Right cardiac atrium (tissue), 5 donors: ENCODE measurements around the gene PRRC2C. TPM values are rescaled to one million over a fixed set of nuclear protein-coding genes. Genes with fewer than 3 reads are reported as not detected.
"Not testable (repeated sequence)": the region's sequence is repeated elsewhere in the genome, so short reads cannot be mapped to it uniquely, and the experiment has no call there.

Source experiments
- ATAC-seq, 2 donors: fragments of 200-7000 bp; cut with Tn5 transposase; one replicate each; pipeline versions ENCODE4 v1.8.0 to v1.9.1; 2020; ENCODE audit warnings: moderate library complexity in 2 of 2, mild to moderate bottlenecking in 1 of 2
- DNase-seq, 3 donors: peaks; one replicate each; pipeline ENCODE4 v3.0.0-alpha.2; 2020
- H3K27ac ChIP-seq: one replicate; pipeline ENCODE4 v1.5.1; 2013; ENCODE audit warnings: mild to moderate bottlenecking, low read length, control low read depth, moderate library complexity
- H3K27me3 ChIP-seq: one replicate; pipeline ENCODE4 v1.6.1; 2013; ENCODE audit not compliant: control insufficient read depth, insufficient read depth
- H3K4me1 ChIP-seq: one replicate; pipeline ENCODE4 v1.6.1; 2013; ENCODE audit warnings: low read length; ENCODE audit not compliant: control insufficient read depth, insufficient read depth
- H3K4me3 ChIP-seq: one replicate; pipeline ENCODE4 v1.5.1; 2013; ENCODE audit warnings: low read length, control low read depth
- H3K9me3 ChIP-seq: one replicate; pipeline ENCODE4 v1.6.1; 2013; ENCODE audit warnings: low read length; ENCODE audit not compliant: control insufficient read depth
- WGBS: extraction: QIAGEN DNeasy Blood & Tissue Kit; methylation state at CpG from one replicate; pipeline ENCODE4 v1.1.7; 2013; 5-methylcytosine and 5-hydroxymethylcytosine counted together
- intact Hi-C, 4 donors: fragments of 100-400 bp; cut with DNase I; formaldehyde crosslinking; loops; one replicate each; pipeline versions ENCODE4 v1.11.0 to v1.14.0; 2022 to 2023
- polyA plus RNA-seq: library from polyadenylated mRNA; stranded (reverse); fragments of 200-250 nt; gene quantifications from one replicate; pipeline ENCODE4 v1.2.3, GENCODE V29; 2013
- total RNA-seq, 4 donors: library from RNA; stranded (reverse); fragmentation: NEBNext Ultra II Directional; extraction: Animal tissue kit (Norgen Biotek cat#: 25700); gene quantifications; one replicate each; pipeline ENCODE4 v1.2.1, GENCODE V29; 2021
- donor health status: healthy with polysubstance abuse.
- donor health status: DM: no; HTN: yes; CAD: no.
- donor health status: DM: no; HTN: no; CAD: no.
- donor health status: DM: no; HTN: yes; CAD: no; lungs with severe emphysema.
- donor health status: DM: yes; HTN: yes; CAD: no.

PRRC2C gene
- total and polyA plus RNA-seq, 5 donors = 20.2 to 80.0 (median 58.0) TPM

DNA sequence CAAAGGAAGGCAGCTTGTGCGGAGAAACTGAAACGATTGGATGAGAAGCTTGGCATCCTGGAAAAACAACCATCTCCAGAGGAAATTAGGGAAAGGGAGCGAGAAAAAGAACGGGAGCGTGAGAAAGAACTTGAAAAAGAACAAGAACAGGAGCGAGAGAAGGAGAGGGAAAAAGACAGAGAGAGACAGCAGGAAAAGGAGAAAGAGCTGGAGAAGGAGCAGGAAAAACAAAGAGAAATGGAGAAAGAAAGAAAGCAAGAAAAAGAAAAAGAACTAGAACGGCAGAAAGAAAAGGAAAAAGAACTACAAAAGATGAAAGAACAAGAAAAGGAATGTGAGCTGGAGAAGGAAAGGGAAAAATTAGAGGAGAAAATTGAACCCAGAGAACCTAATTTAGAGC, 47.2 kb downstream of the PRRC2C start:
- Histone ChIP-seq H3K9me3 (no peaks in the 10 kb centered on the region), H3K4me1 (no peaks in the 10 kb centered on the region), H3K27ac (no peak overlapping the region), H3K4me3 (no peak overlapping the region), H3K27me3 (no peaks in the 10 kb centered on the region)
- 95% methylated on average over 7 of the region's 7 CpGs for WGBS
- ATAC-seq (no peak), DNase-seq (no peak)
- intact Hi-C loops = no loop called here

DNA sequence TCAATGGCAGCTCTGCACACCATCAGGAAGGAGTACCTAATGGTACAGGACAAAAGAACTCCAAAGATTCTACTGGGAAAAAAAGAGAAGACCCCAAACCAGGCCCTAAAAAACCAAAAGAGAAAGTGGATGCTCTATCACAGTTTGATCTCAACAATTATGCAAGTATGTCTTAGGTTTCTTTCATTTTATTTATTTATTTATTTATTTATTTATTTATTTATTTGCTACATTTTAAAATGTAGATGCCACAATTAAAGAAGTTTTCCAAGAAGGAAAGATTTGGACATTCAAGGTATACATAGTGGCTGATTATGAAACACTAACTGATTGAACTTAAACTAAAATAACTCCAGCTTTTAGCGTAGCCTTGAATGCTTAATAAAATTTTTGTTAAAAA, 60.2 kb downstream of the PRRC2C start:
- no peak for ATAC-seq
- no peak for DNase-seq
- intact Hi-C loops = no loop called here
- WGBS = 100% methylated on average over 1 of the region's 1 CpG
- no peak overlapping the region for H3K27ac ChIP-seq
- H3K4me1 ChIP-seq = no peaks in the 10 kb centered on the region
- H3K27me3 ChIP-seq = no peaks in the 10 kb centered on the region
- no peak overlapping the region for H3K4me3 ChIP-seq
- no peaks in the 10 kb centered on the region for H3K9me3 ChIP-seq

DNA sequence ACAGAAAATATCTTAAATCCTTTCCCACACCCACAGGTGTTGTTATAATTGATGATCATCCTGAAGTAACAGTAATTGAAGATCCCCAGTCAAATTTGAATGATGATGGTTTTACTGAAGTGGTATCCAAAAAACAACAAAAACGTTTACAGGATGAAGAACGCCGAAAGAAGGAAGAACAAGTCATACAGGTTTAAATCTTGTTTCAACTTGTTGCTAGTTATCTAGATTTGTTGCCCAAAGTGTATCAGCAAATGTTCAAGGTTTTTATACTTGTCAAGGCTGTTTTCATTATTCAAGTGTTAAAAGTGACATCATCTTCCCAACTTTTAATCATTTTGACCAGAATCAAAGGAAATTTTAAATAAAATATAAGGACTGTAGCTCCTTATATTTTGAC, 64.7 kb downstream of the PRRC2C start:
- H3K27me3 ChIP-seq = no peaks in the 10 kb centered on the region
- no peak for ATAC-seq
- no peaks in the 10 kb centered on the region for H3K4me1 ChIP-seq
- H3K9me3 ChIP-seq = no peaks in the 10 kb centered on the region
- intact Hi-C loops = no loop called here
- DNase-seq = no peak
- H3K27ac ChIP-seq = no peak overlapping the region
- 92% methylated on average over 3 of the region's 3 CpGs for WGBS
- H3K4me3 ChIP-seq = no peak overlapping the region

DNA sequence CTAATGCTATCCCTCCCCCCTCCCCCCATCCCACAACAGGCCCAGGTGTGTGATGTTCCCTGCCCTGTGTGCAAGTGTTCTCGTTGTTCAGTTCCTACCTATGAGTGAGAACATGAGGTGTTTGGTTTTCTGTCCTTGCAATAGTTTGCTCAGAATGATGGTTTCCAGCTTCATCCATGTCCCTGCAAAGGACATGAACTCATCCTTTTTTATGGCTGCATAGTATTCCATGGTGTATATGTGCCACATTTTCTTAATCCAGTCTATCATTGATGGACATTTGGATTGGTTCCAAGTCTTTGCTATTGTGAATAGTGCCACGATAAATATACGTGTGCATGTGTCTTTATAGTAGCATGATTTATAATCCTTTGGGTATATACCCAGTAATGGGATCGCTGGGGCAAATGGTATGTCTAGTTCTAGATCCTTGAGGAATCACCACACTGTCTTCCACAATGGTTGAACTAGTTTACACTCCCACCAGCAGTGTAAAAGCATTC, 65.3 kb downstream of the PRRC2C start:
- H3K27ac ChIP-seq, DNase-seq, ATAC-seq, H3K4me1 ChIP-seq, H3K4me3 ChIP-seq, H3K27me3 ChIP-seq, intact Hi-C loops, H3K9me3 ChIP-seq: not testable (repeated sequence)
- WGBS = over 99% methylated on average over 4 of the region's 4 CpGs

DNA sequence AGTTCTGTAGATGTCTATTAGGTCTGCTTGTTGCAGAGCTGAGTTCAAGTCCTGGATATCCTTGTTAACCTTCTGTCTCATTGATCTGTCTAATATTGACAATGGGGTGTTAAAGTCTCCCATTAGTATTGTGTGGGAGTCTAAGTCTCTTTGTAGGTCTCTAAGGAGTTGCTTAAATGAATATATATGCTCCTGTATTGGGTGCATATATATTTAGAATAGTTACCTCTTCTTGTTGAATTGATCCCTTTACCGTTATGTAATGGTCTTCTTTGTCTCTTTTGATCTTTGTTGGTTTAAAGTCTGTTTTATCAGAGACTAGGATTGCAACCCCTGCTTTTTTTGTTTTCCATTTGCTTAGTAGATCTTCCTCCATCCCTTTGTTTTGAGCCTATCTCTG, 68.6 kb downstream of the PRRC2C start:
- DNase-seq, intact Hi-C loops, H3K27ac ChIP-seq, H3K4me1 ChIP-seq, H3K4me3 ChIP-seq, H3K9me3 ChIP-seq, ATAC-seq, H3K27me3 ChIP-seq: not testable (repeated sequence)
- 100% methylated on average over 1 of the region's 1 CpG for WGBS

DNA sequence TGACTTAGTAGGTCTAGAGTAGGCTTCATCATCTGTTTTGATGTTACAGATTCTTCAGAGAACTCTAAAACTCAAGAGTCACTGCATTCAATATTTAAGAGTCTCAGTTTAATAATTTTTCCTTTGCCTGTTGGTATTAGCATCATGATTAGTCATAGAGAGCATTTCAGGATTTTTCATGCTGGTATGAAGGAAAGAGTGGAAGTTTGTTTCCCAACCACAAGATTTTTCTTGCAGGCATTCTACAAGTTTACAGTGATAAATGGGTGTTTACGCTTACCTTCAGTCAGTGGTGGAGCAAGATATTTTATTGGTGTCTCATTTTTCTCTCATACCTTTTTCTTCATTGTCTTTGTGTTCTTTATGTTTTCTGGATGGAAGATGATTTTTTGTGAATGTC, 78.3 kb downstream of the PRRC2C start:
- 100% methylated on average over 1 of the region's 1 CpG for WGBS

DNA sequence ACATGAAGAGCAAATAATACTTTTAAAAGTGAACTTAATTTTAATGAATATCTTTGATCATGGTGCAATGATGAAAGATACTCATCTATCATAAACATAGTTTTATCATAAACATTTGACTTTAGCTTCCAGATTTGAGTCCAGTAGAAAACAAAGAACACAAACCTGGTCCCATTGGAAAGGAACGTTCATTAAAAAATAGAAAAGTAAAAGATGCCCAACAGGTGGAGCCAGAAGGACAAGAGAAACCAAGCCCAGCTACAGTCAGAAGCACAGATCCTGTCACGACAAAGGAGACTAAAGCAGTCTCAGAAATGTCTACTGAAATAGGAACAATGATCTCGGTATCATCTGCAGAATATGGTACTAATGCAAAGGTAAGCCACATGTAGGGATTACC, 81.1 kb downstream of the PRRC2C start:
- no peak overlapping the region for H3K4me3 ChIP-seq
- no peaks in the 10 kb centered on the region for H3K4me1 ChIP-seq
- no peaks in the 10 kb centered on the region for H3K9me3 ChIP-seq
- intact Hi-C loops = no loop called here
- H3K27ac ChIP-seq = no peak overlapping the region
- no peak for DNase-seq
- H3K27me3 ChIP-seq = no peaks in the 10 kb centered on the region
- no peak for ATAC-seq
- WGBS = 64% methylated on average over 3 of the region's 3 CpGs

More for the DNA sequence above, 78.3 kb downstream of the PRRC2C start:
- Histone ChIP-seq H3K27me3 (no peaks in the 10 kb centered on the region), H3K4me1 (peaks cover 1% of the 10 kb centered on the region), H3K27ac (no peak overlapping the region), H3K9me3 (no peaks in the 10 kb centered on the region), H3K4me3 (no peak overlapping the region)
- intact Hi-C loops = no loop called here
- no peak for ATAC-seq
- DNase-seq = no peak

DNA sequence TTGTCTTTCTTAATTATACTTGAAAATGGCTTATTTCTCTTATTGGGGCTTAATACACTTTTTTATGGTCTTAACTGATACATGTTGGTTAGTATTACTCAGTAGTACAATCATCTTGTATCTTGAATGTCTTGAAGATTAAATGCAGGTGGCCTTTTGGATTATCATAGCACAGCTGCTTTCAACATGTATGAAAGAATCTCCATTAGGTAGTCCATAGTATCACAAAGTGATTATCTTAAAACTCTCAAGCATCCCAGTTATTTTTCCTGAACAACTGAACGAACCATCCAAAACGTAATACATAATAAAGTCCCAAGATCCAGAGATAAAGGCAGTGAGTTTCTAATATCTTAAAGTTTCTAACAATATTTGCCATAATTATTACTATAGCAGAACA, 85.0 kb downstream of the PRRC2C start:
- no peaks in the 10 kb centered on the region for H3K4me1 ChIP-seq
- intact Hi-C loops = loop anchor here in 1 of 4 donors (10.0 kb wide), 1 partner anchor 45 kb away; no protein-coding TSS in a partner anchor
- no peak overlapping the region for H3K27ac ChIP-seq
- DNase-seq (no peak), ATAC-seq (no peak)
- no peaks in the 10 kb centered on the region for H3K9me3 ChIP-seq
- no peak overlapping the region for H3K4me3 ChIP-seq
- WGBS = 61% methylated on average over 2 of the region's 2 CpGs
- H3K27me3 ChIP-seq = no peaks in the 10 kb centered on the region

DNA sequence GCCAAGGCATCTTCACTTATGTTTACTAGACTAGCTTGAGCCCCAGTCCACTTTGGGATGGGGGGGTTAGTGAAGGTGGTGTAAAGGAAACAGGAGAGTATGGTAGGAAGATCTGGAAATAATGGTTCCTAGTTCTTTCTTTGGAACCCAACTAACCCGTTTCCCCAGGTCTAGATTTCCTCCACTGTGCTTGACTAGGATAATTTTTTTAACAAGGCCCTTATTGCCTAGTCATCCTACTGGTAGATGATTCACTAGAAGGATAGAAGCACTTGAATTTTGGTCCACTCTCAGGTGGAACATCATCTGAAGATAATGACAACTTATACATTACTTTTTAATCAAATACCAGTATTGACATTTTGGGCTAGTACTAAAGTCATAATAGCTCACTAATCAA, 90.8 kb downstream of the PRRC2C start:
- no peak overlapping the region for H3K4me3 ChIP-seq
- H3K4me1 ChIP-seq = no peaks in the 10 kb centered on the region
- no peaks in the 10 kb centered on the region for H3K27me3 ChIP-seq
- intact Hi-C loops = loop anchor here in 1 of 4 donors (10.0 kb wide), 1 partner anchor 51 kb away; no protein-coding TSS in a partner anchor
- no peak overlapping the region for H3K27ac ChIP-seq
- H3K9me3 ChIP-seq = no peaks in the 10 kb centered on the region
- 73% methylated on average over 1 of the region's 1 CpG for WGBS
- DNase-seq (no peak), ATAC-seq (no peak)

DNA sequence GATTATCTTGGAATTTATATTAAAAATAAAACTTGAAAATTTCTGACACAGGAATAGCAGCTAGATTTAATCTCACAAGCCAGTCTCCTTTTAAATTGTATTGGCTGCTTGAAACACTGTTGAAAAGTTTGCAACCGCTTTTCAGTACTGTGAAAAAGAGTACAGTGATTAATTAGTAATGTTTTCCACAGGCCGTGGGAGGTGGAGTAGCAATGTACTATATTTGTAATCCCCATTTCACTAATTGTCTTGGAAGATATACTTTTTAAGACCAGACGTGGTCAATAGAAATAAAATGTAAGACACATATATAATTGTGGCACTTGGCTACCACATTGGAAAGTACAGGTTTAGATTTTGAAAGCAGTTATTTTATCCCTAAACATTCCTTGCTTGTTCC, 95.9 kb downstream of the PRRC2C start:
- no peak overlapping the region for H3K4me3 ChIP-seq
- DNase-seq (no peak), ATAC-seq (no peak)
- H3K4me1 ChIP-seq = no peaks in the 10 kb centered on the region
- intact Hi-C loops = no loop called here
- H3K27me3 ChIP-seq = no peaks in the 10 kb centered on the region
- 86% methylated on average over 3 of the region's 3 CpGs for WGBS
- no peak overlapping the region for H3K27ac ChIP-seq
- no peaks in the 10 kb centered on the region for H3K9me3 ChIP-seq

DNA sequence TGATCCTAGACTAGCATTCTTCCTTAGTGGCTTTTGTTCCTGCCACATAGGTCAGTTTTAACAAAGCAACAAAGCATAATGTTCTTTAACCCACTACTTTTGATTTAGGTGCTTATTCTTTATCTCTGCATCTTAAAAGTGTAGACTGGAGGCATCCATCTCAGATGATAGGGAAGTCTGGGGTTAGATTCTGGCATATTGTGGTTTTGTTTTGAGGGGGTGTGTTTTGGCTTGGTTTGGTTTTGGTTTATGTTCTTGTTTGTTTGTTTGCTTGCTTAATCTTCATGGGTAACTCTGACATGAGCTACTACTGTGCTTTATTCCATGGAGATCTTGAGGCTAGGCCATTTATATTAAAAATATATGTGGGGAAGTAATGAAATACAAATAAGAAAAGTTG, 96.4 kb downstream of the PRRC2C start:
- H3K4me1 ChIP-seq = no peaks in the 10 kb centered on the region
- H3K4me3 ChIP-seq = no peak overlapping the region
- ATAC-seq (no peak), DNase-seq (no peak)
- H3K27ac ChIP-seq = no peak overlapping the region
- no peaks in the 10 kb centered on the region for H3K27me3 ChIP-seq
- intact Hi-C loops = no loop called here
- no peaks in the 10 kb centered on the region for H3K9me3 ChIP-seq

DNA sequence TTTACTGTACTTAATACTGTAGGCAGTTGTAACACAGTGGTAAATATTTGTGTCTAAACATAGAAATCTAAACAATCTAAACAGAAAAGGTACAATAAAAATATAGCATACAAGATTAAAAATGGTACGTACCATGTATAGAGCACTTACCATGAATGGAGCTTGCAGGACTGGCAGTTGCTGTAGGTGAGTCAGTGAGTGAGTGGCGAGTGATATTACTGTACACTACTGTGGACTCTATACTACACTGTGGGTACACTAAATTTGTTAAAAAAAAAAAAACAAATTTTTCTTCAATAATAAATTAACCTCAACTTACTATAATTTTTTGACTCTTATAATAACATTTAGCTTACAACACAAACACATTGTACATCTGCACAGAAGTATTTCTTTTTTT, 97.3 kb downstream of the PRRC2C start:
- Histone ChIP-seq H3K27me3 (no peaks in the 10 kb centered on the region), H3K4me1 (no peaks in the 10 kb centered on the region), H3K4me3 (no peak overlapping the region), H3K27ac (no peak overlapping the region), H3K9me3 (no peaks in the 10 kb centered on the region)
- WGBS = 93% methylated on average over 2 of the region's 2 CpGs
- ATAC-seq (no peak), DNase-seq (no peak)
- intact Hi-C loops = no loop called here
